GM19043 (cell line): ENCODE data around the gene LYSMD1.

Experiments
- ATAC-seq: cut with Tn5 transposase; IDR thresholded peaks from one replicate; pipeline ENCODE4 v1.9.1; 2021; ENCODE audit warnings: low read depth; ENCODE audit not compliant: unreplicated experiment

The LYSMD1 gene

GRCh38 chr1:151142411-151143056 is 23.2 kb downstream of the LYSMD1 start:
- no peak for ATAC-seq

GRCh38 chr1:151137789-151138188 is 27.9 kb downstream of the LYSMD1 start:
- ATAC-seq = no peak

- ATAC-seq = no peak
These were observed 30.0 kb downstream of the LYSMD1 start for GRCh38 chr1:151135433-151136385.

- ATAC-seq = no peak
These were observed 30.7 kb downstream of the LYSMD1 start for GRCh38 chr1:151134991-151135390.

GRCh38 chr1:151134396-151134795 is 31.3 kb downstream of the LYSMD1 start:
- ATAC-seq = no peak

GRCh38 chr1:151133018-151133806 is 32.5 kb downstream of the LYSMD1 start:
- ATAC-seq = no peak

- no peak for ATAC-seq
These were observed 33.2 kb downstream of the LYSMD1 start for GRCh38 chr1:151132335-151133017.

- ATAC-seq = no peak
These were observed 33.9 kb downstream of the LYSMD1 start for GRCh38 chr1:151131701-151132334.

- ATAC-seq = peak; percentile 90
These were observed 34.6 kb downstream of the LYSMD1 start for GRCh38 chr1:151130987-151131586.

- no peak for ATAC-seq
These were observed 36.9 kb downstream of the LYSMD1 start for GRCh38 chr1:151128800-151129199.

- no peak for ATAC-seq
These were observed 40.8 kb downstream of the LYSMD1 start for GRCh38 chr1:151124763-151125403.

- no peak for ATAC-seq
These were observed 51.8 kb downstream of the LYSMD1 start for GRCh38 chr1:151113877-151114276.
